K562 (cell line): Measurements from ENCODE around the gene C12orf43. TPM values are rescaled to one million over a fixed set of nuclear protein-coding genes. Genes with fewer than 3 reads are reported as not detected.

Source experiments
- ATAC-seq: fragments of 200-7000 bp; cut with Tn5 transposase; 3 replicates; pipeline ENCODE4 v1.9.1; 2020; ENCODE audit warnings: moderate library complexity
- BruUV-seq: library from RNA; stranded (reverse); fragments of 400-500 nt; replicated peaks from 2 replicates; lab custom pipeline; 2021; lab: Mats Ljungman, UMichigan
- CTCF ChIA-PET: fragments of 300-600 bp; formaldehyde crosslinking; extraction: SDS; loops from one replicate; lab custom pipeline; 2021; ENCODE audit warnings: low intra/inter-chr PET ratio; lab: Yijun Ruan, JAX
- POLR2A ChIA-PET: fragments of 300-600, 350-650 bp; sonication (Branson Sonifier 250); formaldehyde crosslinking; extraction: SDS; loops from one replicate; lab custom pipeline; 2021; ENCODE audit warnings: antibody characterized with exemption, inconsistent platforms; lab: Yijun Ruan, JAX
- DNase-seq, 4 experiments: peaks; one replicate each; pipeline versions ENCODE4 v3.0.0 to v3.0.0-alpha.2; 2011 to 2018; ENCODE audit warnings: low spot score in 3 of 4, mixed read lengths in 3 of 4; ENCODE audit errors: extremely low read depth in 1 of 4
- FAIRE-seq: peaks from 2 replicates; lab custom pipeline; 2011; peaks lifted over from hg19 to GRCh38; lab: Jason Lieb, UNC
- H2AFZ ChIP-seq: 2 replicates; pipeline ENCODE4 v1.6.0; 2011; ENCODE audit warnings: low read depth, low read length, control low read depth, inconsistent platforms
- H3K27ac ChIP-seq: fragments of 200-600 bp; 3 replicates; pipeline ENCODE4 v1.8.0; 2011; ENCODE audit warnings: low read depth, mild to moderate bottlenecking, control low read depth, inconsistent platforms, low read length, moderate library complexity, mixed read lengths; ENCODE audit errors: extremely low read depth
- H3K27me3 ChIP-seq, 2 experiments: fragments of 300-600 bp in 1 of 2; 2 replicates in 1 of 2; 3 replicates in 1 of 2; pipeline versions ENCODE4 v1.6.0 to v1.8.0; 2011; ENCODE audit warnings: inconsistent platforms in 2 of 2, low read length in 2 of 2, mild to moderate bottlenecking in 1 of 2, mixed read lengths in 1 of 2, moderate library complexity in 1 of 2; ENCODE audit not compliant: control insufficient read depth in 2 of 2, insufficient read depth in 2 of 2
- H3K36me3 ChIP-seq: fragments of 300-600 bp; 3 replicates; pipeline ENCODE4 v1.8.0; 2011; ENCODE audit warnings: mild to moderate bottlenecking, low read length, inconsistent platforms; ENCODE audit not compliant: control insufficient read depth, insufficient read depth
- H3K4me1 ChIP-seq, 2 experiments: fragments of 200-600 bp in 1 of 2; replicated peaks in 1 of 2; 2 replicates in 1 of 2; 3 replicates in 1 of 2; pipeline versions ENCODE4 v1.5.1 to v1.8.0; 2011; ENCODE audit warnings: inconsistent platforms in 2 of 2, low read length in 2 of 2, mild to moderate bottlenecking in 1 of 2, mixed read lengths in 1 of 2, moderate library complexity in 1 of 2; ENCODE audit not compliant: control insufficient read depth in 2 of 2, insufficient read depth in 2 of 2
- H3K4me2 ChIP-seq: 2 replicates; pipeline ENCODE4 v1.6.1; 2011; ENCODE audit warnings: low read length, control low read depth, inconsistent platforms, mixed read lengths; ENCODE audit not compliant: insufficient read depth
- H3K4me3 ChIP-seq: fragments of 200-600 bp; sonication (generic), shearing (Covaris generic); 2 replicates; pipeline ENCODE4 v1.5.1; 2016; ENCODE audit warnings: control low read depth, inconsistent platforms
- H3K79me2 ChIP-seq: fragments of 200-600 bp; 3 replicates; pipeline ENCODE4 v1.8.0; 2011; ENCODE audit warnings: low read length, inconsistent platforms; ENCODE audit not compliant: control insufficient read depth, insufficient read depth
- H3K9ac ChIP-seq, 2 experiments: 2 replicates each; pipeline versions ENCODE4 v1.6.0 to v1.6.1; 2011; ENCODE audit warnings: low read depth in 2 of 2, low read length in 2 of 2, control low read depth in 1 of 2, inconsistent platforms in 1 of 2, mild to moderate bottlenecking in 1 of 2, mixed read lengths in 1 of 2; ENCODE audit not compliant: insufficient read depth in 1 of 2
- H3K9me1 ChIP-seq: one replicate; pipeline ENCODE4 v1.6.0; 2011; ENCODE audit warnings: inconsistent platforms, mild to moderate bottlenecking, low read length, moderate library complexity; ENCODE audit not compliant: control insufficient read depth, insufficient read depth
- H3K9me3 ChIP-seq: replicated peaks from 2 replicates; pipeline ENCODE4 v1.5.1; 2011; ENCODE audit warnings: low read depth, low read length, inconsistent platforms; ENCODE audit not compliant: control insufficient read depth, insufficient read depth
- H4K20me1 ChIP-seq: replicated peaks from 2 replicates; pipeline ENCODE4 v1.6.1; 2011; ENCODE audit warnings: low read length, inconsistent platforms, mixed read lengths; ENCODE audit not compliant: control insufficient read depth, insufficient read depth
- CHD4 ChIP-seq: fragments of 200-600 bp; sonication (generic); IDR thresholded peaks from 3 replicates; pipeline ENCODE4 v1.6.1; 2012; ENCODE audit warnings: low read depth, mild to moderate bottlenecking, mixed read lengths, low read length, inconsistent platforms; ENCODE audit not compliant: insufficient read depth, insufficient replicate concordance, poor library complexity, severe bottlenecking
- GATA2 ChIP-seq: sonication (generic); formaldehyde crosslinking; IDR thresholded peaks from 2 replicates; pipeline ENCODE4 v1.4.0; 2020; ENCODE audit warnings: mild to moderate bottlenecking, missing genetic modification reagents
- GTF2E2 ChIP-seq: fragments of 200-800 bp; sonication (Bioruptor generic); IDR thresholded peaks from 2 replicates; pipeline ENCODE4 v1.6.1; 2016; ENCODE audit warnings: missing genetic modification characterization, missing compliant biosample characterization
- HDGF ChIP-seq: fragments of 450-650 bp; IDR thresholded peaks from 2 replicates; pipeline ENCODE4 v1.6.1; 2016
- RBFOX2 ChIP-seq: fragments of 200-400 bp; formaldehyde crosslinking; IDR thresholded peaks from 2 replicates; pipeline ENCODE4 v1.6.1; 2017; ENCODE audit warnings: low read depth, mild to moderate bottlenecking, low read length, moderate library complexity
- TRIM24 ChIP-seq, 2 experiments: fragments of 450-650 bp; IDR thresholded peaks; 2 replicates each; pipeline ENCODE4 v1.6.1; 2016
- ZBTB11 ChIP-seq, 3 experiments: fragments of 200-800 bp in 1 of 3; fragments of 250-450 bp in 1 of 3; fragments of 450-650 bp in 1 of 3; sonication (Bioruptor Pico) in 1 of 3; sonication (Bioruptor generic) in 1 of 3; formaldehyde crosslinking in 1 of 3; IDR thresholded peaks; 2 replicates each; pipeline versions ENCODE4 v1.6.1 to v1.8.0; 2016 to 2022; ENCODE audit warnings: mild to moderate bottlenecking in 2 of 3, missing genetic modification characterization in 2 of 3, missing compliant biosample characterization in 1 of 3, moderate library complexity in 1 of 3
- WGBS: fragments of 100-300 bp; shearing (Covaris generic); methylation state at CpG from one replicate; pipeline ENCODE4 v1.1.6; 2016; ENCODE audit warnings: low coverage, mixed read lengths; ENCODE audit not compliant: insufficient coverage; ENCODE audit errors: missing lambda C conversion rate; 5-methylcytosine and 5-hydroxymethylcytosine counted together
- in situ Hi-C: fragments of 300-500 bp; cut with MboI; formaldehyde crosslinking; loops from 4 replicates; pipeline ENCODE4 v1.15.0; 2018; ENCODE audit warnings: inconsistent platforms, mixed read lengths
- intact Hi-C: fragments of 100-400 bp; cut with micrococcal nuclease; formaldehyde crosslinking; loops from 2 replicates; pipeline ENCODE4 v1.14.2; 2022
- polyA plus RNA-seq, 8 experiments: library from polyadenylated mRNA; depleted of rRNA in 4 of 8; stranded (reverse) in 5 of 8; unstranded in 3 of 8; fragments of >200 nt; fragmentation: Nextera tagmentation in 2 of 8; fragmentation: Illumina TruSeq in 1 of 8; extraction: Ambion mirVana in 2 of 8; extraction: Trizol in 1 of 8; gene quantifications; 2 replicates each; pipeline versions ENCODE4 v1.2.1 to v1.2.3, GENCODE V29; 2011 to 2014; ENCODE audit warnings: inconsistent platforms in 1 of 8, missing spikeins in 1 of 8
- total RNA-seq, 7 experiments: library from RNA; depleted of rRNA in 6 of 7; stranded (reverse); fragments of >200 nt in 6 of 7; fragmentation: Illumina TruSeq in 2 of 7; extraction: Trizol in 2 of 7; gene quantifications; 2 replicates each; pipeline versions ENCODE4 v1.2.1 to v1.2.3, GENCODE V29; 2011 to 2021; ENCODE audit warnings: low replicate concordance in 1 of 7

C12orf43 gene
- total and polyA plus RNA-seq, 9 of the 15 experiments (the other 6 are each of a cell fraction or from before 2014, with no cell fraction given): 4.3 to 22.2 (median 16.8) TPM

GRCh38 chr12:120988658-120989057 lies 27.6 kb downstream of the C12orf43 start:
- Histone ChIP-seq H3K9me3 (no peaks in the 10 kb centered on the region), H3K9me1 (peaks cover 3% of the 10 kb centered on the region), H3K4me2 (no peak overlapping the region), H3K36me3 (no peaks in the 10 kb centered on the region), H3K79me2 (no peaks in the 10 kb centered on the region), H3K27me3 (peaks cover 3 to 35% of the 10 kb centered on the region in 2 experiments; a peak in 2 of 5 replicates), H3K4me1 (no peaks in the 10 kb centered on the region), H4K20me1 (no peaks in the 10 kb centered on the region; the same call in 1 of the 2 replicates), H3K9ac (no peak overlapping the region), H3K27ac (no peak overlapping the region), H3K4me3 (no peak overlapping the region), H2AFZ (no peak overlapping the region)
- DNase-seq: no peak
- WGBS: 22% methylated on average over 17 of the region's 17 CpGs
- intact Hi-C loops (no loop called here), in situ Hi-C loops (no loop called here)
- no peak for TF ChIP-seq HDGF
- TF ChIP-seq TRIM24 (IDR thresholded peaks at IDR 0.05): no peak
- TF ChIP-seq RBFOX2: no peak
- TF ChIP-seq CHD4: no peak
- no peak for TF ChIP-seq GTF2E2 (tag)
- no peak for TF ChIP-seq GATA2
- TF ChIP-seq ZBTB11 (CRISPR knock-in tag; IDR thresholded peaks at IDR 0.05): no peak
- FAIRE-seq: no peak
- POLR2A ChIA-PET: no interaction called here
- ATAC-seq: no peak
- BruUV-seq: no TSS peak
- CTCF ChIA-PET: no interaction called here
